HCT116 (cell line): Measurements from ENCODE around the gene KNCN. TPM values are rescaled to one million over a fixed set of nuclear protein-coding genes. Genes with fewer than 3 reads are reported as not detected.

Source experiments
- ATAC-seq: fragments of 200-7000 bp; cut with Tn5 transposase; 2 replicates; pipeline ENCODE4 v1.9.1; 2020; ENCODE audit warnings: mild to moderate bottlenecking, moderate library complexity
- BruUV-seq: library from RNA; stranded (reverse); fragments of 400-500 nt; replicated peaks from 2 replicates; lab custom pipeline; 2021; lab: Mats Ljungman, UMichigan
- CTCF ChIA-PET: fragments of 300-600 bp; sonication (Branson Sonifier 250); formaldehyde crosslinking; loops from one replicate; lab custom pipeline; 2021; ENCODE audit warnings: antibody characterized with exemption; lab: Charles Lee
- POLR2A ChIA-PET: fragments of 300-600, 350-600 bp; sonication (Branson Sonifier 250); formaldehyde crosslinking; loops from one replicate; lab custom pipeline; 2021; ENCODE audit warnings: antibody characterized with exemption; lab: Charles Lee
- RAD21 ChIA-PET, 2 experiments: fragments of 300-600 bp; sonication (Branson Sonifier 250); formaldehyde crosslinking; loops; one replicate each; lab custom pipeline; 2023; ENCODE audit warnings: low total read pairs in 2 of 2; ENCODE audit not compliant: uncharacterized antibody in 2 of 2, unreplicated experiment in 2 of 2, low non-redundant PET in 1 of 2; lab: Charles Lee
- DNase-seq: peaks from one replicate; pipeline ENCODE4 v3.0.0-alpha.2; 2010; ENCODE audit warnings: low read depth, low spot score
- H2AFZ ChIP-seq: fragments of 200-600 bp; shearing (Covaris generic), sonication (generic); 2 replicates; pipeline ENCODE4 v1.6.1; 2017; ENCODE audit warnings: low read depth, mixed run types, mixed read lengths, antibody characterized with exemption, low read length; ENCODE audit not compliant: poor library complexity, severe bottlenecking
- H3K27ac ChIP-seq: 2 replicates; pipeline ENCODE4 v1.5.1; 2012; ENCODE audit warnings: low read depth, low read length
- H3K27me3 ChIP-seq: fragments of 200-600 bp; sonication (generic); 2 replicates; pipeline ENCODE4 v1.6.1; 2016; ENCODE audit warnings: mixed run types, low read length, mixed read lengths; ENCODE audit not compliant: insufficient read depth
- H3K36me3 ChIP-seq, 2 experiments: fragments of 200-500 bp in 1 of 2; fragments of 200-600 bp in 1 of 2; sonication (Bioruptor generic) in 1 of 2; sonication (generic) in 1 of 2; 2 replicates each; pipeline versions ENCODE4 v1.5.1 to v1.6.1; 2014 to 2016; ENCODE audit warnings: low read length in 2 of 2, inconsistent platforms in 1 of 2, mixed read lengths in 1 of 2, mixed run types in 1 of 2; ENCODE audit not compliant: insufficient read depth in 2 of 2, control insufficient read depth in 1 of 2
- H3K4me1 ChIP-seq, 2 experiments: fragments of 200-600 bp in 1 of 2; sonication (generic) in 1 of 2; 2 replicates each; pipeline versions ENCODE4 v1.5.1 to v1.6.1; 2012 to 2017; ENCODE audit warnings: low read length in 2 of 2, inconsistent platforms in 1 of 2, mild to moderate bottlenecking in 1 of 2, mixed read lengths in 1 of 2, mixed run types in 1 of 2, moderate library complexity in 1 of 2; ENCODE audit not compliant: insufficient read depth in 2 of 2, control insufficient read depth in 1 of 2
- H3K4me2 ChIP-seq: fragments of 200-600 bp; sonication (generic); 2 replicates; pipeline ENCODE4 v1.6.1; 2017; ENCODE audit warnings: mixed run types, low read length, mixed read lengths
- H3K4me3 ChIP-seq, 2 experiments: fragments of 200-600 bp in 1 of 2; sonication (generic) in 1 of 2; replicated peaks in 1 of 2; 2 replicates each; pipeline ENCODE4 v1.5.1; 2011 to 2016; ENCODE audit warnings: low read length in 2 of 2, control low read depth in 1 of 2, low read depth in 1 of 2, mild to moderate bottlenecking in 1 of 2, mixed read lengths in 1 of 2, mixed run types in 1 of 2
- H3K79me2 ChIP-seq: fragments of 200-600 bp; sonication (generic); 2 replicates; pipeline ENCODE4 v1.6.1; 2017; ENCODE audit warnings: mild to moderate bottlenecking, mixed run types, low read length, moderate library complexity, mixed read lengths; ENCODE audit not compliant: insufficient read depth
- H3K9ac ChIP-seq: fragments of 200-600 bp; sonication (generic); 2 replicates; pipeline ENCODE4 v1.6.1; 2016; ENCODE audit warnings: low read length, mixed read lengths
- H3K9me2 ChIP-seq: fragments of 200-600 bp; sonication (generic), shearing (Covaris generic); 2 replicates; pipeline ENCODE4 v1.6.1; 2017; ENCODE audit warnings: mixed run types, mild to moderate bottlenecking, moderate library complexity; ENCODE audit not compliant: insufficient read depth
- H3K9me3 ChIP-seq, 2 experiments: fragments of 200-500 bp in 1 of 2; fragments of 200-600 bp in 1 of 2; sonication (Bioruptor generic) in 1 of 2; sonication (generic) in 1 of 2; 2 replicates each; pipeline ENCODE4 v1.6.1; 2014 to 2017; ENCODE audit warnings: low read length in 2 of 2, mixed read lengths in 2 of 2, inconsistent platforms in 1 of 2, low read depth in 1 of 2, mild to moderate bottlenecking in 1 of 2, mixed run types in 1 of 2, moderate library complexity in 1 of 2; ENCODE audit not compliant: control insufficient read depth in 1 of 2, insufficient read depth in 1 of 2
- H4K20me1 ChIP-seq: fragments of 200-600 bp; sonication (generic), shearing (Covaris generic); 2 replicates; pipeline ENCODE4 v1.6.1; 2017; ENCODE audit warnings: mixed run types, mild to moderate bottlenecking, moderate library complexity; ENCODE audit not compliant: insufficient read depth
- ATF3 ChIP-seq: IDR thresholded peaks from 2 replicates; pipeline ENCODE4 v1.6.1; 2012
- CBX3 ChIP-seq: IDR thresholded peaks from 2 replicates; pipeline ENCODE4 v1.6.1; 2012; ENCODE audit warnings: low read depth
- CEBPB ChIP-seq: IDR thresholded peaks from 2 replicates; pipeline ENCODE4 v1.6.1; 2012; ENCODE audit warnings: low read depth
- ELF1 ChIP-seq: IDR thresholded peaks from 2 replicates; pipeline ENCODE4 v1.6.1; 2012; ENCODE audit warnings: low read depth, borderline replicate concordance
- EZH2 ChIP-seq: fragments of 200-600 bp; sonication (generic); IDR thresholded peaks from 2 replicates; pipeline ENCODE4 v1.6.1; 2017; ENCODE audit warnings: antibody characterized with exemption, mixed run types
- EZH2phosphoT487 ChIP-seq: fragments of 200-600 bp; IDR thresholded peaks from 2 replicates; pipeline ENCODE4 v1.6.1; 2018; ENCODE audit warnings: antibody characterized with exemption, borderline replicate concordance
- JUND ChIP-seq: IDR thresholded peaks from 2 replicates; pipeline ENCODE4 v1.6.1; 2012
- MAX ChIP-seq: IDR thresholded peaks from 2 replicates; pipeline ENCODE4 v1.6.1; 2012
- POLR2A ChIP-seq: IDR thresholded peaks from 2 replicates; pipeline ENCODE4 v1.7.0; 2011; ENCODE audit warnings: borderline replicate concordance; ENCODE audit not compliant: insufficient read depth, insufficient read length; ENCODE audit errors: extremely low read depth
- POLR2AphosphoS5 ChIP-seq: IDR thresholded peaks from 2 replicates; pipeline ENCODE4 v1.6.1; 2011; ENCODE audit warnings: mild to moderate bottlenecking, low read depth, low read length, moderate library complexity
- RAD21 ChIP-seq: IDR thresholded peaks from 2 replicates; pipeline ENCODE4 v1.6.1; 2012; ENCODE audit warnings: low read depth, mild to moderate bottlenecking
- REST ChIP-seq: IDR thresholded peaks from 2 replicates; pipeline ENCODE4 v1.6.1; 2012; ENCODE audit warnings: low read depth
- SIN3A ChIP-seq: IDR thresholded peaks from 2 replicates; pipeline ENCODE4 v1.6.1; 2012; ENCODE audit warnings: low read depth
- TCF7L2 ChIP-seq: IDR thresholded peaks from 2 replicates; pipeline ENCODE4 v1.7.0; 2011; ENCODE audit warnings: borderline replicate concordance, inconsistent platforms; ENCODE audit not compliant: insufficient read depth, insufficient read length; ENCODE audit errors: extremely low read depth
- YY1 ChIP-seq: IDR thresholded peaks from 2 replicates; pipeline ENCODE4 v1.6.1; 2011; ENCODE audit warnings: low read length, low read depth, moderate library complexity, mild to moderate bottlenecking; ENCODE audit not compliant: insufficient replicate concordance; ENCODE audit errors: extremely low read depth
- ZFX ChIP-seq: fragments of 450-650 bp; IDR thresholded peaks from 2 replicates; pipeline ENCODE4 v1.6.1; 2017
- ZNF274 ChIP-seq: fragments of 200-500 bp; sonication (Bioruptor generic); IDR thresholded peaks from 2 replicates; pipeline ENCODE4 v1.6.1; 2014; ENCODE audit warnings: mild to moderate bottlenecking, low read depth, low read length, inconsistent platforms
- intact Hi-C: fragments of 100-400 bp; cut with micrococcal nuclease; formaldehyde crosslinking; loops from 2 replicates; pipeline ENCODE4 v1.10.0; 2022
- total RNA-seq: library from RNA; stranded (reverse); gene quantifications from one replicate; pipeline ENCODE4 v1.2.1, GENCODE V29; 2021; ENCODE audit not compliant: unreplicated experiment
- TF ChIP-seq, protein P1 (sequence below), 3 experiments: fragments of 200-600 bp in 1 of 3; sonication (generic) in 1 of 3; IDR thresholded peaks in 2 of 3; conservative IDR thresholded peaks in 1 of 3; 2 replicates each; pipeline ENCODE4 v1.5.1; 2012 to 2017; ENCODE audit warnings: low read depth in 2 of 3, low read length in 2 of 3, antibody characterized with exemption in 1 of 3, borderline replicate concordance in 1 of 3, control low read depth in 1 of 3, mild to moderate bottlenecking in 1 of 3, mixed read lengths in 1 of 3, mixed run types in 1 of 3, moderate library complexity in 1 of 3; ENCODE audit not compliant: insufficient read depth in 1 of 3
- TF ChIP-seq, protein P2 (sequence below): IDR thresholded peaks from 2 replicates; pipeline ENCODE4 v1.6.1; 2011; ENCODE audit warnings: mild to moderate bottlenecking, low read length, moderate library complexity; ENCODE audit not compliant: insufficient replicate concordance; ENCODE audit errors: extremely low read depth

KNCN gene
- total RNA-seq, 1 experiment from 2014 or later: not detected

DNA sequence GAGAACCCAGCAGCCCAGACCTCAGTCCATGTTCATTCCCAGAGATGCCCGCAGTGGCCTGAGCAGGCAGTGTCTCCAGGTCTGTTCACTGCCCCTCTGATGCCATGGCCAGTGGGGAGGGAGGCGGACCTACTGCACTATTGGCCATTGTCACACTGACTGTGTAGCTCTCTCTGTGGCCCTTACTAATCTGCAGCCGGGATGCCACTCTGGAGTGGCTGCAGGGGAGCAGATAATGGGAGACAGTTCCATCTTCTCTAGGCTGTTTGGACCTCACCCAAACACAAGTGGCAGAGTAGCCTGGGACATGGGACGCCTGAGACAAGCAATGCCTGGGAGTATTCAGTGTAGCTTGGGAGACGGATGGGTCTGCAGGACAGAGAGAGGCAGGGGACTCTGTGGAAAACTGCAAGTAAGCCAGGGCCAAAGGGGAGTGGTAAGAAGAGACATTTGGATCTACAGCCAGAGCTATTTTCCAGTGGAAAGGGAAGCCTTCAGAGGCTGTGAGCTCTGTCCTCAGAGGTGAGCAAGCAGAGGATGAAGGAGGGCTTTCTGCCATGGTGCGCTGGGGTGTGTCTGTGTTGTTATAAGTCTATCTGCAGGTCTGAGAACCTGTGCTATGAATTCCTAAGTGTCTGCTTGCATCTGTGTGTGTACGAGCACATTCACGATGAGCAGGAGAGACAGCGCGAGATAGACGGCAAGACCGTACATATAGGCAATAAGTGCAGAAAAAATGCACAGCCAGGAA, 35.1 kb downstream of the KNCN start:
- ChIA-PET CTCF (interaction anchor here (0.9 to 1.5 kb wide), 2 partner anchors 69 to 74 kb away, joined by 4 read pairs; no protein-coding TSS in a partner anchor), POLR2A (no interaction called here), RAD21 (no interaction called here)
- Histone ChIP-seq H3K79me2 (no peaks in the 10 kb centered on the region), H4K20me1 (no peaks in the 10 kb centered on the region), H3K9me3 (no peaks in the 10 kb centered on the region), H3K36me3 (no peaks in the 10 kb centered on the region), H3K4me3 (no peak overlapping the region), H3K27me3 (no peaks in the 10 kb centered on the region), H2AFZ (no peak overlapping the region), H3K9me2 (no peaks in the 10 kb centered on the region), H3K4me1 (peaks cover 45 to 52% of the 10 kb centered on the region in 2 experiments), H3K27ac (peak overlapping the region; percentile 21; the same call in 1 of the 2 replicates), H3K9ac (peak overlapping the region; percentile 21; the same call in 1 of the 2 replicates), H3K4me2 (peak overlapping the region; percentile 75)
- intact Hi-C loops: no loop called here
- no peak for DNase-seq
- TF ChIP-seq ZFX (no peak), JUND (no peak), EZH2 (no peak), ZNF274 (no peak), ATF3 (no peak), SIN3A (no peak), ELF1 (no peak), YY1 (no peak), RAD21 (no peak), REST (no peak), TCF7L2 (no peak), POLR2AphosphoS5 (no peak), CBX3 (no peak), CEBPB (no peak), EZH2phosphoT487 (no peak), POLR2A (no peak), MAX (no peak)
- TF ChIP-seq, protein P1, sequence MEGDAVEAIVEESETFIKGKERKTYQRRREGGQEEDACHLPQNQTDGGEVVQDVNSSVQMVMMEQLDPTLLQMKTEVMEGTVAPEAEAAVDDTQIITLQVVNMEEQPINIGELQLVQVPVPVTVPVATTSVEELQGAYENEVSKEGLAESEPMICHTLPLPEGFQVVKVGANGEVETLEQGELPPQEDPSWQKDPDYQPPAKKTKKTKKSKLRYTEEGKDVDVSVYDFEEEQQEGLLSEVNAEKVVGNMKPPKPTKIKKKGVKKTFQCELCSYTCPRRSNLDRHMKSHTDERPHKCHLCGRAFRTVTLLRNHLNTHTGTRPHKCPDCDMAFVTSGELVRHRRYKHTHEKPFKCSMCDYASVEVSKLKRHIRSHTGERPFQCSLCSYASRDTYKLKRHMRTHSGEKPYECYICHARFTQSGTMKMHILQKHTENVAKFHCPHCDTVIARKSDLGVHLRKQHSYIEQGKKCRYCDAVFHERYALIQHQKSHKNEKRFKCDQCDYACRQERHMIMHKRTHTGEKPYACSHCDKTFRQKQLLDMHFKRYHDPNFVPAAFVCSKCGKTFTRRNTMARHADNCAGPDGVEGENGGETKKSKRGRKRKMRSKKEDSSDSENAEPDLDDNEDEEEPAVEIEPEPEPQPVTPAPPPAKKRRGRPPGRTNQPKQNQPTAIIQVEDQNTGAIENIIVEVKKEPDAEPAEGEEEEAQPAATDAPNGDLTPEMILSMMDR (IDR thresholded peaks at IDR 0.05 in 2 of 3, conservative IDR thresholded peaks at IDR 0.05 in 1 of 3; ENCODE audit: borderline replicate concordance in 1 of 3, insufficient read depth in 1 of 3, low read depth in 2 of 3, low read length in 2 of 3): no peak
- TF ChIP-seq, protein P2, sequence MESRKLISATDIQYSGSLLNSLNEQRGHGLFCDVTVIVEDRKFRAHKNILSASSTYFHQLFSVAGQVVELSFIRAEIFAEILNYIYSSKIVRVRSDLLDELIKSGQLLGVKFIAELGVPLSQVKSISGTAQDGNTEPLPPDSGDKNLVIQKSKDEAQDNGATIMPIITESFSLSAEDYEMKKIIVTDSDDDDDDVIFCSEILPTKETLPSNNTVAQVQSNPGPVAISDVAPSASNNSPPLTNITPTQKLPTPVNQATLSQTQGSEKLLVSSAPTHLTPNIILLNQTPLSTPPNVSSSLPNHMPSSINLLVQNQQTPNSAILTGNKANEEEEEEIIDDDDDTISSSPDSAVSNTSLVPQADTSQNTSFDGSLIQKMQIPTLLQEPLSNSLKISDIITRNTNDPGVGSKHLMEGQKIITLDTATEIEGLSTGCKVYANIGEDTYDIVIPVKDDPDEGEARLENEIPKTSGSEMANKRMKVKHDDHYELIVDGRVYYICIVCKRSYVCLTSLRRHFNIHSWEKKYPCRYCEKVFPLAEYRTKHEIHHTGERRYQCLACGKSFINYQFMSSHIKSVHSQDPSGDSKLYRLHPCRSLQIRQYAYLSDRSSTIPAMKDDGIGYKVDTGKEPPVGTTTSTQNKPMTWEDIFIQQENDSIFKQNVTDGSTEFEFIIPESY: no peak
- no peak for ATAC-seq
- no TSS peak for BruUV-seq
